GM23338 (cell line): ENCODE measurements around the gene TCF3. TPM values are rescaled to one million over a fixed set of nuclear protein-coding genes. Genes with fewer than 3 reads are reported as not detected.

ENCODE experiments used
- ATAC-seq: fragments of 200-7000 bp; cut with Tn5 transposase; 3 replicates; pipeline ENCODE4 v1.9.1; 2020
- DNase-seq: peaks from one replicate; pipeline ENCODE4 v3.0.0-alpha.2; 2015; ENCODE audit warnings: low spot score
- H2AFZ ChIP-seq: fragments of 200-600 bp; sonication (generic); 2 replicates; pipeline ENCODE4 v1.8.0; 2016; ENCODE audit warnings: antibody characterized with exemption, mild to moderate bottlenecking, moderate library complexity
- H3F3A ChIP-seq: fragments of 200-600 bp; sonication (generic); replicated peaks from 2 replicates; pipeline ENCODE4 v1.8.0; 2017; ENCODE audit warnings: antibody characterized with exemption, mixed run types, low read depth
- H3K27ac ChIP-seq: fragments of 200-600 bp; sonication (generic); 2 replicates; pipeline ENCODE4 v1.6.1; 2016; ENCODE audit warnings: low read depth
- H3K27me3 ChIP-seq: fragments of 200-600 bp; sonication (generic); 2 replicates; pipeline ENCODE4 v1.8.0; 2016; ENCODE audit warnings: mild to moderate bottlenecking, mixed run types, moderate library complexity; ENCODE audit not compliant: insufficient read depth
- H3K36me3 ChIP-seq: fragments of 200-600 bp; sonication (generic); 2 replicates; pipeline ENCODE4 v1.8.0; 2016; ENCODE audit warnings: mild to moderate bottlenecking; ENCODE audit not compliant: insufficient read depth
- H3K4me1 ChIP-seq: fragments of 200-600 bp; sonication (generic); 2 replicates; pipeline ENCODE4 v1.8.0; 2016; ENCODE audit warnings: mild to moderate bottlenecking, moderate library complexity; ENCODE audit not compliant: insufficient read depth
- H3K4me2 ChIP-seq: fragments of 200-600 bp; sonication (generic); 2 replicates; pipeline ENCODE4 v1.7.1; 2017; ENCODE audit warnings: mixed run types
- H3K4me3 ChIP-seq: fragments of 200-600 bp; sonication (generic); 2 replicates; pipeline ENCODE4 v1.6.1; 2016; ENCODE audit warnings: mixed run types
- H3K79me2 ChIP-seq: fragments of 200-600 bp; sonication (generic); replicated peaks from 2 replicates; pipeline ENCODE4 v1.8.0; 2017; ENCODE audit warnings: mild to moderate bottlenecking; ENCODE audit not compliant: insufficient read depth
- H3K9me2 ChIP-seq: fragments of 200-600 bp; sonication (generic); 2 replicates; pipeline ENCODE4 v1.8.0; 2017; ENCODE audit not compliant: insufficient read depth
- H4K20me1 ChIP-seq: fragments of 200-600 bp; sonication (generic); replicated peaks from 2 replicates; pipeline ENCODE4 v1.8.0; 2017; ENCODE audit warnings: mild to moderate bottlenecking; ENCODE audit not compliant: insufficient read depth
- H3K27ac Mint-ChIP-seq: 2 replicates; pipeline ENCODE4 v1.8.0; 2020; ENCODE audit warnings: inconsistent platforms, mild to moderate bottlenecking, moderate library complexity, mixed read lengths
- H3K27me3 Mint-ChIP-seq: 3 replicates; pipeline ENCODE4 v1.8.0; 2022; ENCODE audit warnings: low read depth, mild to moderate bottlenecking, moderate library complexity, mixed read lengths, inconsistent platforms; ENCODE audit not compliant: insufficient read depth, poor library complexity
- H3K36me3 Mint-ChIP-seq: 3 replicates; pipeline ENCODE4 v1.8.0; 2021; ENCODE audit warnings: low read depth, mild to moderate bottlenecking, inconsistent platforms, moderate library complexity, mixed read lengths
- H3K4me1 Mint-ChIP-seq: 3 replicates; pipeline ENCODE4 v1.8.0; 2020; ENCODE audit warnings: mild to moderate bottlenecking, inconsistent platforms, mixed read lengths
- H3K4me3 Mint-ChIP-seq: 3 replicates; pipeline ENCODE4 v1.8.0; 2021; ENCODE audit warnings: moderate library complexity, mild to moderate bottlenecking, inconsistent platforms, mixed read lengths
- H3K9me3 Mint-ChIP-seq: 3 replicates; pipeline ENCODE4 v1.8.0; 2020; ENCODE audit warnings: moderate library complexity, mild to moderate bottlenecking, inconsistent platforms, mixed read lengths
- CREB1 ChIP-seq: fragments of 250-450 bp; sonication (Bioruptor Pico); IDR thresholded peaks from 2 replicates; pipeline ENCODE4 v1.5.0; 2020; ENCODE audit warnings: low read depth, mild to moderate bottlenecking, moderate library complexity
- CTCF ChIP-seq, 2 experiments: fragments of 200-600 bp in 1 of 2; sonication (generic) in 1 of 2; conservative IDR thresholded peaks; 2 replicates each; pipeline versions ENCODE4 v1.5.1 to v1.6.1; 2016 to 2017; ENCODE audit warnings: antibody characterized with exemption in 2 of 2, low read depth in 2 of 2, mild to moderate bottlenecking in 2 of 2, moderate library complexity in 1 of 2
- ETS1 ChIP-seq: IDR thresholded peaks from 2 replicates; pipeline ENCODE4 v1.6.1; 2016; ENCODE audit warnings: antibody characterized with exemption
- EZH2 ChIP-seq: fragments of 200-600 bp; sonication (generic); IDR thresholded peaks from one replicate; pipeline ENCODE4 v1.8.0; 2017; ENCODE audit warnings: antibody characterized with exemption, mild to moderate bottlenecking, low read depth; ENCODE audit not compliant: unreplicated experiment
- EZH2phosphoT487 ChIP-seq: fragments of 200-600 bp; sonication (generic); IDR thresholded peaks from one replicate; pipeline ENCODE4 v1.8.1; 2018; ENCODE audit warnings: antibody characterized with exemption; ENCODE audit not compliant: unreplicated experiment
- NANOG ChIP-seq: IDR thresholded peaks from 2 replicates; pipeline ENCODE4 v1.6.1; 2016; ENCODE audit warnings: antibody characterized with exemption, borderline replicate concordance
- POLR2AphosphoS5 ChIP-seq: IDR thresholded peaks from 2 replicates; pipeline ENCODE4 v1.6.1; 2016; ENCODE audit warnings: antibody characterized with exemption, low read depth
- ZNF114 ChIP-seq: fragments of 250-450 bp; sonication (Bioruptor Pico); IDR thresholded peaks from 2 replicates; pipeline ENCODE4 v1.5.0; 2020; ENCODE audit warnings: mild to moderate bottlenecking, moderate library complexity
- ZNF331 ChIP-seq: fragments of 250-450 bp; sonication (Bioruptor Pico); IDR thresholded peaks from 2 replicates; pipeline ENCODE4 v1.5.0; 2020; ENCODE audit warnings: low read depth, mild to moderate bottlenecking, moderate library complexity
- ZNF462 ChIP-seq: fragments of 250-450 bp; sonication (Bioruptor Pico); IDR thresholded peaks from 2 replicates; pipeline ENCODE4 v1.5.0; 2020; ENCODE audit warnings: mild to moderate bottlenecking, moderate library complexity
- polyA plus RNA-seq: library from polyadenylated mRNA; unstranded; fragments of >200 nt; fragmentation: Nextera tagmentation; extraction: Ambion mirVana; gene quantifications from 2 replicates; pipeline ENCODE4 v1.2.1, GENCODE V29; 2016
- total RNA-seq: library from RNA; depleted of rRNA; stranded (reverse); fragments of >200 nt; shearing (Covaris generic); gene quantifications from 2 replicates; pipeline ENCODE4 v1.2.3, GENCODE V29; 2014

TCF3 gene
- total and polyA plus RNA-seq, 2 experiments from 2014 or later = 166 to 383 TPM

- Histone ChIP-seq H3K27me3 (0 out of 2 replicates have a peak, but pooled peaks cover 4% of the 10 kb centered on the region), H3K9me2 (no peaks in the 10 kb centered on the region), H4K20me1 (no peaks in the 10 kb centered on the region), H3K36me3 (no peaks in the 10 kb centered on the region), H3K4me1 (peaks cover 3% of the 10 kb centered on the region; the same call in 1 of the 2 replicates), H2AFZ (no peak overlapping the region), H3K27ac (no peak overlapping the region), H3K4me3 (no peak overlapping the region), H3K4me2 (no peak overlapping the region), H3F3A (no peaks in the 10 kb centered on the region), H3K79me2 (no peaks in the 10 kb centered on the region)
- Mint-ChIP-seq H3K9me3 (no peaks in the 10 kb centered on the region; the same call in 2 of the 3 replicates), H3K27me3 (peaks cover 20% of the 10 kb centered on the region), H3K36me3 (no peaks in the 10 kb centered on the region), H3K27ac (no peak overlapping the region), H3K4me3 (no peak overlapping the region), H3K4me1 (no peaks in the 10 kb centered on the region; the same call in 2 of the 3 replicates)
- DNase-seq (no peak), ATAC-seq (no peak)
- TF ChIP-seq ETS1 = no peak
- TF ChIP-seq ZNF331 (CRISPR knock-in tag) = no peak
- no peak for TF ChIP-seq ZNF114
- no peak for TF ChIP-seq POLR2AphosphoS5
- TF ChIP-seq CTCF (conservative IDR thresholded peaks at IDR 0.05; ENCODE audit: low read depth in 2 of 2) = no peak
- no peak for TF ChIP-seq ZNF462
- no peak for TF ChIP-seq NANOG
- no peak for TF ChIP-seq CREB1 (CRISPR knock-in tag)
- TF ChIP-seq EZH2 = no peak
- no peak for TF ChIP-seq EZH2phosphoT487
Observed at GRCh38 chr19:1684573-1684912, 32.1 kb upstream of the TCF3 start.
